ENCODE measurements around the gene NUDT3.

DNA sequence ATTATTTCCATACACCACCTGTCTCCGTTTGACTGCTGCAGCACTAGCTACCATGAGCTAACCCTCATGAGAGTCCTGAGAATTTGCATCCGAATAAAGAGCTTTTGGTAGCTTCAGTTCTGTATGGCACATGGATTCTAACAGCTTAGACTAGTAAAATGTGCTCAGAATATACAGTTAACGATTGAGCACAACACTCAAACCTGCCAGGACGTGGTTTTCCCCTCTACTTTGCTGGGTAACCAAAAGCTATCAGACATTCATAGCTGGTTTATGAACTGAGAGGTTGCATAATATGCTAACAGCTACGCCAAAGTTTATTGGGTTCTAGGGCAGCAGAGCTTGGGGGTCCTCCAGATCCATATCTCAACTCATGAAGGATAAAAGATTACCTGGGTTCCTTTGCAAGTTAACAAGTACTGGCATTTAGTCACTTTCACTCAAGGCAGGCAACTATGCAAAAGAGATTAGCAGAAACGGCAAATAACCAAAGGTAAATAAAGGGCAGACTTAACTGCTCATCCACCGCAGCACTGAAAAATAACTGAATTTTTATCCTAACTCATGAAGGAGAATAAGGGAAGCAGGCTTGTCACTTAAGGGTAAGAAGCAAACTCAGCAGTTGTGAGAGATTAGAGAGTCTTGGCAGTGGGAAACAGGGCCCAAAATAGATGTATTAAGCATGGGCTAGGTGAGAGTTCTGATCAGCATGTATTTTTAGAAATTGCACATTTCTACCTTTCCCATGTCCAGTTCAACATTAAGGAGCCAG, 29.4 kb downstream of the NUDT3 start:
- TF ChIP-seq POLR2AphosphoS5 (IDR thresholded peaks at IDR 0.05; ENCODE audit: low read depth, low read length), result no peak
- TF ChIP-seq, protein P1, sequence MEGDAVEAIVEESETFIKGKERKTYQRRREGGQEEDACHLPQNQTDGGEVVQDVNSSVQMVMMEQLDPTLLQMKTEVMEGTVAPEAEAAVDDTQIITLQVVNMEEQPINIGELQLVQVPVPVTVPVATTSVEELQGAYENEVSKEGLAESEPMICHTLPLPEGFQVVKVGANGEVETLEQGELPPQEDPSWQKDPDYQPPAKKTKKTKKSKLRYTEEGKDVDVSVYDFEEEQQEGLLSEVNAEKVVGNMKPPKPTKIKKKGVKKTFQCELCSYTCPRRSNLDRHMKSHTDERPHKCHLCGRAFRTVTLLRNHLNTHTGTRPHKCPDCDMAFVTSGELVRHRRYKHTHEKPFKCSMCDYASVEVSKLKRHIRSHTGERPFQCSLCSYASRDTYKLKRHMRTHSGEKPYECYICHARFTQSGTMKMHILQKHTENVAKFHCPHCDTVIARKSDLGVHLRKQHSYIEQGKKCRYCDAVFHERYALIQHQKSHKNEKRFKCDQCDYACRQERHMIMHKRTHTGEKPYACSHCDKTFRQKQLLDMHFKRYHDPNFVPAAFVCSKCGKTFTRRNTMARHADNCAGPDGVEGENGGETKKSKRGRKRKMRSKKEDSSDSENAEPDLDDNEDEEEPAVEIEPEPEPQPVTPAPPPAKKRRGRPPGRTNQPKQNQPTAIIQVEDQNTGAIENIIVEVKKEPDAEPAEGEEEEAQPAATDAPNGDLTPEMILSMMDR (IDR thresholded peaks at IDR 0.05), result no peak
- TF ChIP-seq SMC3 (IDR thresholded peaks at IDR 0.05; ENCODE audit: low read depth, low read length), result no peak
